Limb (tissue), 2 donors: ENCODE data around the gene CCNY.

Experiments used
- DNase-seq, 2 donors: peaks; one replicate each; pipeline ENCODE4 v3.0.0-alpha.2; 2016; ENCODE audit errors: extremely low spot score in 2 of 2

CCNY gene

GRCh38 chr10:35470248-35470924, 134.1 kb downstream of the CCNY start:
- DNase-seq = no peak

GRCh38 chr10:35470925-35471315, 134.6 kb downstream of the CCNY start:
- no peak for DNase-seq

GRCh38 chr10:35471435-35471834, 135.1 kb downstream of the CCNY start:
- no peak for DNase-seq

GRCh38 chr10:35480142-35480541, 143.8 kb downstream of the CCNY start:
- DNase-seq = no peak

DNA sequence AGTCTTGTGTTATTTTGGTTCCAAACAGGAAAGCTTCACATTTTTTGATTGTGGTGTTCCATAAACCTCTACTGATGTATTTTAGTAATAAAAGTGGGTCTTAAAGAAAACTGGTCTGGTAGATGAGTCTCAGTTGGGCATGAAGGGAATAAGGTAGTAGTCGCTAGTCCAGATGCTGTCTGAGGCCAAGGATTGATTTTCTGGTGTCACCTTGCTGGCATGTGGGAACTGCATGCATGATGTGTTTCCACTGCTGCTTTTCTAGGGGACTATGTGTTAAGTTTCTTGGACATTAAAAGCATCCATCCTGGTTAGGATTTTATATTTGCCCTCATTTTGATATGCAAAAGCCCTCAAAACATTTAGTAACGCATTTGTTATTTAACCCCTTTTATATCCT, 145.1 kb downstream of the CCNY start:
- no peak for DNase-seq

GRCh38 chr10:35486297-35486990, 150.1 kb downstream of the CCNY start:
- DNase-seq = no peak

GRCh38 chr10:35487336-35488034, 151.2 kb downstream of the CCNY start:
- DNase-seq = peak in 1 of 2 donors; percentile 34

DNA sequence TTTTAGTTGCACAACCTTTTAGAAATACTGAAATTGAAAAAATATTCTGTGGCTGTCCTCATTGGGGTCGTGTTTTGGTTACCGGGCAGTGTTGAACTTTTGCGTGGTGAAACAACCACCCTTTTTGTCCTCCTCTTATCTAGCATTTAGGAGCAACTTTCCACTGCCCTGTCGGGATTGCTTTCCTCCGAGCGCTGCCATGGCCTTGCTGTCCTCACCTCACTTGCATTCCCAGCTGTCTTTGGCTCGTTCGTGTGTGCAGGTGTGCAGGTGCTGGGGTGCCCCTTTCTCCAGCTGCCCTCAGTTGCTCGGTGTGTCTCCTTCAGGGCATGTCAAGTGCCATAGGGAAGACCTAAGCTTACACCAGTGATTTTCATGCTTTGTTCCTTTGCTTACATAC, 151.9 kb downstream of the CCNY start:
- DNase-seq = no peak

DNA sequence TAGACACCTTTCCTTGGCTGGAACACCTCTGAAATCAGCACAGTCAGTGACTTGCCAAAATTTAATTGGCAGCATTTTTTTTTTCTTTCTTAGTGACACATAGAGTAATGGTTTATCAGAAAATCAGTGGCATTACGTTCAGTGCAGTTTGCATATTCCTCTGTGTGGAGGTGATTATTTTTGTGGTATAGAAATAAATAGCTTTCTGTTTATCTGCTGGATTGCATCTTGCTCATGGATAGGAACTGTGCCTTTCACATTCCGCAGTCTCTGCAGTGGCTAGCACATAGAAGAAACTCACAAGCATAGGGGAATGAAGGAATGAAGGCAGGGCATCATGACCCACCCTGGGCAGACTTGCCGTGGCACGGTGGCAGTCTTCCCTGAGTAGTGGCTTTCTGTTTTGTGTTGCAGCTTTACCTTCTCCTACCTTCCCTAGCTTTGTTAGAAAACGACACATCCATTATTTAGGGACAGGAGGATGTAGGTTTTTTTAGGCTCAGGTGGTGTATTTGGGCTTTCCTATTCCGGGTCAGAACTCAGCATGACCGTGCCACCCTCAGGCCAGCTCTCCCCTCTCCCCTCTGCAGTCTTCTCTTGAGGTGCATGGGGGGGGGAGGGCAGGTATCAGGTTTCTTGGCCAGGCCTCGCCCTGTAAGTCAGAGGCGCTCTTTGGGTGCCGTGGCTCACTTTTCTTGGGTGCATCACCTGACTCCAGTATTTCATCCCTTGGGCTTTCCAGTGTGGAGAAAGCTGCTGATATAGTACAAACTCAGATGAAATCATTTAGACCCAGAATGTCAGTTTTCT, 156.3 kb downstream of the CCNY start:
- DNase-seq = no peak

- DNase-seq = no peak
These were observed 157.1 kb downstream of the CCNY start for GRCh38 chr10:35493196-35494118.

DNA sequence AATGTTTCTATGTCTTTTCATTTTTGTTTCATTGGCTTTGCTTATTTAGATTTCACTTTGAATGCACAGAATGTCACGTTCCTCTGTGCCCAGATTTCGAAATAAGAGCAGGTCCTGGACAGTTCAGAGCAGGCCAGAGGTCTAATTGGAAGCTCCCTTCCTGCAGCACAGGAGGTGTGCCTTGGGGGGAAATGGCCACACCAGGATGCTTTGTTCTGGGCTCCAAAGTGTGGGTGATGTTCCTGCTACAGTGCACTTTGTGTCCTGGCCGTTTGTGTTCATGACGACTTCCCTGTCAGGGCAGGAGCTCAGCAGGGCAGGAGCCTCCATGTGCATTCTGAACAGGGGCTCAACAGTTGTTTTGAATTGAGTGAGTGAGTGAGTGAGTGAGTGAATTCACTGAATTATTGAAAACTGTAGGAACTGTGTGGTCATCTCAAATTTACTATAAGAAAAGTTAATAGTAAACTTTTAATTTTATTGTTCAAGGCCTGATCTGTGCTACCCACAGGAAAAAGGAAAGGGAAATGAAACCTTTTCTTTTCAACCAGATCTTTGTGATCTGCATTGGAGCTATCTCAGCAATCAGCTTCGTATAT, 159.3 kb downstream of the CCNY start:
- DNase-seq = no peak

DNA sequence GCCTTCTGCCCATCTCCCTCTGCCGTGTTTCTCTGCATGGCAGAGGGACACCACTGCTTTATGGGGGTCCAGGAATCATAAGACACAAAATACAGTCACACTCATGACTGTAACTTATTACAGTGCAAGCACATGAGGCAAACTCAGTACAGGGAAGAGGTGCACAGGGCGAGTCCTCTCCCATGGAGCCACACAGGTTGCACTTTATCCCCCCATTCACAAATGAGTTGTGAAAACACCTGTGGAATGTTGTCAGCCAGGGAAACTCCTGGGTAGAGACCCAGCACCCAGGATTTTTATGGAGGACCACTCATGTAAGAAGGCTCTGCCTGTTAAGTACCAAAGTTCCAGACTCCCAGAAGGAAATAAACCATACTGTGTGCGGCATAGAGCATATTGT, 161.6 kb downstream of the CCNY start:
- no peak for DNase-seq

GRCh38 chr10:35498693-35499092, 162.4 kb downstream of the CCNY start:
- DNase-seq = no peak

DNA sequence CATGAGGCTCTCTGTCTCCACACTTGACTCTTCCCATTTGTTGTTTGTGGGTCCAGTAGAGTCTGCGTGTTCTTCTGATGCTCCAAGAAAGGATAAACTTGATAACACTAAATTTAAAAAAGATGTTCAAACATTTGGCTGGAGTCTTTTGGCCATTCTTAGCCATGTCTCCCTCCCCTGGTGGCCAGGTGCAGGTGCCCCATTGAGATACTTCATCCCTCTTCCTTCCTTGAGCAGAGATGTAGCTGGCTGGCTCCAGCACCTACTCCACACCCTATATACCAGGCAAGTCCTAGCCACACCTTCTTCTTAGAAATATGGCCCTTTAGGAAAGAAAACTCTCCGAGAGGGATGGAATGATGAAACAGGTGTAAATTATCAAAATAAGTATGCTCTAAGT, 165.6 kb downstream of the CCNY start:
- no peak for DNase-seq

DNA sequence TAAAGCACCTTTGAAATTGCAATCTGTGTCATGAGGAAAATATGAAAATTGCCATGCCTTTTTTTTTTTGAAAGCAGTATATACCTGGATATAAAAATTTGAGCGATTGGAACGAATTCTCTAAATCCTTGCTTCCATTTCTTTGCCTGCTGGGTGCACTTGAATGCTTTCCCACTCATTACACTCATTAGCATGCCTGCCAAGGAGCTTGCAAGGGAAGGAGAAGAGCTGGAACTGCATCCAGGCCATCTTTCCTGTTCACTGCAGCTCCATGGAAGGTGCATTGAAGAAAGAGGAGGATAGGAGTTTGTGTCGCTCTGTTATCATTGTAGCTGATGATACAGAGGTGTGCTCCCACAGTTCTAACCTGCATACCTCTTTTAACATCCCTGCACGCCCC, 166.4 kb downstream of the CCNY start:
- DNase-seq = no peak

DNA sequence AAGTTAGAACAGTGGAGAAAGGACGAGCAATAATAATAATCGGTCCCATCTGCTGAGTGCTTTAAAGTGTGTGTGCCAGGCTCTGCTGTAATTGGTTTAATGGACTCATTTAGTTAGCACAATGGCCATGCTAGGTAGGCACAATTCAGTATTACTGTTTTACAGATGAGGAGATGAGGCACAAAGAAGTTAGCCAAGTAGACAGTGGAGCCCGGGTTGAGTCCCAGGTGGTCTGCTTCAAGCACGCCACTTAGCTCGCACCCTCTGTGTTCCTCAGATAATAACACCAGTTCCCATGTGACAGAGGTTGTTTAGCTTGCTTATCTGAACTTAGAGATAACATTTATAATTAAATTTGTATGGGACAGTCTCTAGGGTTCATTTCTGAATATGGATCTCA, 167.3 kb downstream of the CCNY start:
- no peak for DNase-seq

DNA sequence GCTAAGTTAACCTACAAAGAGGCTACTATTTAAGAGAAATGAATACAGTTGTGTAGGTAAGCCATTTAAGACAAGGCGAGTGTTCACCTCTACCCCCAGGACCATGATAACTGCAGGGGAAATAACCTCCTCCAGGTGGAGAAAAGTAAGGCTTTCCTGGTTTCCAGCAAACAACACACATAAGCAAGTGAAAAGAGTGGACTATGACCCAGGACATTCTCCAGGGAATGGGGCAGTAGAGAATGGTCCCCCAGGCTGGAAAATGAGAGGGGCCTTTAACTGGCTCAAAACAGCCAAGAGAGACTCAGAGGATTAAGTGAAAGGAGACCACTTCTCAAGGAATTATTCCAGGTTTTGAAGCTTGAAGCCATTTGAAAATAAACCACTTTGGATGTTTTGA, 167.8 kb downstream of the CCNY start:
- DNase-seq = no peak

GRCh38 chr10:35505241-35505873, 169.0 kb downstream of the CCNY start:
- no peak for DNase-seq

DNA sequence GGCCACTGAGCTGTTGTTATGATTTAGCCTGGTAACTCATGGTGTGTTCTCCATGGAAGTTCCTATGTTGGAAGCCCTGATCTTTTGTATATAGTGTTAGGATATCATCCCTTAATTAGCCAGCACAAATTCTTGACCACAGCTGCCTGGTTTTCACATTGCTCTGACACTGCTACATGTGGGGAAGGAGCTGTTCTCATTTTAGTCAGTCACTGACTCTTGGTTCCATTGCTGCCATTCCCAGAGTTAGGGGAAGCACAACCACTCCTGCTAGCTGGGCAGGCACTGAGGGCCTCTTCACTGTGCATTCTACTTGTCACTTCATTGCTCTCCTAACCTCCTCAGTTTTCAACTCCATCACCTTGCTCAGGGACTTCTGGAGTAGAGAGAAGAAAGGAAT, 170.4 kb downstream of the CCNY start:
- DNase-seq = no peak

- DNase-seq = no peak
These were observed 171.3 kb downstream of the CCNY start for GRCh38 chr10:35507519-35508109.
